T-helper 2 cell treated with Interferon-gamma antibody and Interleukin-4, amounts not matched to agents 5 μg/mL and 100 μg/mL, for 36 hours (primary cell): ENCODE data around the gene CILP2.

Experiments used
- DNase-seq: peaks from one replicate; pipeline ENCODE4 v3.0.0; 2021; ENCODE audit warnings: low spot score
- H3K27ac Mint-ChIP-seq: one replicate; pipeline ENCODE4 v1.8.0; 2021; ENCODE audit warnings: mild to moderate bottlenecking, mixed read lengths
- H3K27me3 Mint-ChIP-seq: one replicate; pipeline ENCODE4 v1.8.0; 2021; ENCODE audit warnings: low read depth, mixed read lengths
- H3K36me3 Mint-ChIP-seq: one replicate; pipeline ENCODE4 v1.8.0; 2021; ENCODE audit warnings: low read depth, mixed read lengths
- H3K4me1 Mint-ChIP-seq: one replicate; pipeline ENCODE4 v1.8.0; 2021; ENCODE audit warnings: low read depth, mixed read lengths
- H3K4me3 Mint-ChIP-seq: one replicate; pipeline ENCODE4 v1.8.0; 2022; ENCODE audit warnings: mild to moderate bottlenecking, moderate library complexity, mixed read lengths
- H3K9me3 Mint-ChIP-seq: one replicate; pipeline ENCODE4 v1.8.0; 2021; ENCODE audit warnings: mixed read lengths

CILP2 gene

GRCh38 chr19:19538061-19538784, at the start of gene CILP2:
Gene CILP2, plus strand, starts transcription at chr19:19538265. Its CDS starts 85 bp downstream, at chr19:19538350.
- Mint-ChIP-seq H3K27ac (peak within 1 kb of the TSS; percentile 20), H3K4me3 (peak within 1 kb of the TSS; percentile 15), H3K4me1 (peaks cover 15% of the 10 kb centered on the region), H3K36me3 (peaks cover 4% of the 10 kb centered on the region), H3K9me3 (no peaks in the 10 kb centered on the region), H3K27me3 (peaks cover 21% of the 10 kb centered on the region)
- no peak for DNase-seq

- H3K4me1 Mint-ChIP-seq: peaks cover 32% of the 10 kb centered on the region
- peak overlapping the region; percentile 81 for H3K4me3 Mint-ChIP-seq
- peak; percentile 88 for DNase-seq
- peak overlapping the region; percentile 100 for H3K27ac Mint-ChIP-seq
- no peaks in the 10 kb centered on the region for H3K27me3 Mint-ChIP-seq
- no peaks in the 10 kb centered on the region for H3K9me3 Mint-ChIP-seq
- H3K36me3 Mint-ChIP-seq: peaks cover 20% of the 10 kb centered on the region
Observed at GRCh38 chr19:19488875-19489690, 49.0 kb upstream of the CILP2 start.

GRCh38 chr19:19489804-19490204, 48.3 kb upstream of the CILP2 start:
- DNase-seq: no peak
- Mint-ChIP-seq H3K27ac (peak overlapping the region; percentile 100), H3K27me3 (no peaks in the 10 kb centered on the region), H3K9me3 (no peaks in the 10 kb centered on the region), H3K36me3 (peaks cover 27% of the 10 kb centered on the region), H3K4me3 (peak overlapping the region; percentile 81), H3K4me1 (peaks cover 32% of the 10 kb centered on the region)

- peaks cover 32% of the 10 kb centered on the region for H3K4me1 Mint-ChIP-seq
- H3K4me3 Mint-ChIP-seq: peak overlapping the region; percentile 81
- peak; percentile 68 for DNase-seq
- peak overlapping the region; percentile 100 for H3K27ac Mint-ChIP-seq
- H3K36me3 Mint-ChIP-seq: peaks cover 28% of the 10 kb centered on the region
- H3K9me3 Mint-ChIP-seq: no peaks in the 10 kb centered on the region
- H3K27me3 Mint-ChIP-seq: no peaks in the 10 kb centered on the region
Observed at GRCh38 chr19:19490214-19490968, 47.7 kb upstream of the CILP2 start.

- peaks cover 30% of the 10 kb centered on the region for H3K36me3 Mint-ChIP-seq
- DNase-seq: no peak
- H3K4me1 Mint-ChIP-seq: peaks cover 31% of the 10 kb centered on the region
- H3K27ac Mint-ChIP-seq: no peak overlapping the region
- H3K9me3 Mint-ChIP-seq: no peaks in the 10 kb centered on the region
- H3K27me3 Mint-ChIP-seq: no peaks in the 10 kb centered on the region
- no peak overlapping the region for H3K4me3 Mint-ChIP-seq
Observed at GRCh38 chr19:19491321-19492025, 46.6 kb upstream of the CILP2 start.

- H3K27ac Mint-ChIP-seq: no peak overlapping the region
- peaks cover 35% of the 10 kb centered on the region for H3K36me3 Mint-ChIP-seq
Observed at GRCh38 chr19:19492026-19492610, 45.9 kb upstream of the CILP2 start.

GRCh38 chr19:19493841-19494546, 44.1 kb upstream of the CILP2 start:
- H3K27me3 Mint-ChIP-seq: no peaks in the 10 kb centered on the region
- no peak overlapping the region for H3K4me3 Mint-ChIP-seq
- no peak overlapping the region for H3K27ac Mint-ChIP-seq
- peaks cover 33% of the 10 kb centered on the region for H3K36me3 Mint-ChIP-seq
- H3K4me1 Mint-ChIP-seq: peaks cover 17% of the 10 kb centered on the region
- no peaks in the 10 kb centered on the region for H3K9me3 Mint-ChIP-seq
- no peak for DNase-seq

More at GRCh38 chr19:19492026-19492610, 45.9 kb upstream of the CILP2 start:
- no peaks in the 10 kb centered on the region for H3K9me3 Mint-ChIP-seq
- H3K4me1 Mint-ChIP-seq: peaks cover 29% of the 10 kb centered on the region
- H3K27me3 Mint-ChIP-seq: no peaks in the 10 kb centered on the region
- DNase-seq: no peak
- no peak overlapping the region for H3K4me3 Mint-ChIP-seq

GRCh38 chr19:19495614-19496603, 42.2 kb upstream of the CILP2 start:
- no peaks in the 10 kb centered on the region for H3K27me3 Mint-ChIP-seq

GRCh38 chr19:19498255-19498991, 39.6 kb upstream of the CILP2 start:
- H3K4me1 Mint-ChIP-seq: no peaks in the 10 kb centered on the region
- no peaks in the 10 kb centered on the region for H3K27me3 Mint-ChIP-seq
- no peak overlapping the region for H3K4me3 Mint-ChIP-seq
- no peak for DNase-seq
- H3K27ac Mint-ChIP-seq: no peak overlapping the region
- peaks cover 47% of the 10 kb centered on the region for H3K36me3 Mint-ChIP-seq
- no peaks in the 10 kb centered on the region for H3K9me3 Mint-ChIP-seq

More at GRCh38 chr19:19495614-19496603, 42.2 kb upstream of the CILP2 start:
- H3K9me3 Mint-ChIP-seq: no peaks in the 10 kb centered on the region
- H3K27ac Mint-ChIP-seq: no peak overlapping the region
- peaks cover 31% of the 10 kb centered on the region for H3K36me3 Mint-ChIP-seq
- no peak overlapping the region for H3K4me3 Mint-ChIP-seq
- H3K4me1 Mint-ChIP-seq: no peaks in the 10 kb centered on the region
- no peak for DNase-seq

GRCh38 chr19:19499272-19499995, 38.6 kb upstream of the CILP2 start:
- Mint-ChIP-seq H3K36me3 (peaks cover 45% of the 10 kb centered on the region), H3K4me3 (no peak overlapping the region), H3K27ac (no peak overlapping the region)

More at GRCh38 chr19:19499272-19499995, 38.6 kb upstream of the CILP2 start:
- Mint-ChIP-seq H3K27me3 (no peaks in the 10 kb centered on the region), H3K9me3 (no peaks in the 10 kb centered on the region), H3K4me1 (no peaks in the 10 kb centered on the region)
- DNase-seq: no peak
